Testis (tissue), 2 donors: Measurements from ENCODE around the gene SH2D3C.

Experiments used
- CTCF ChIP-seq, 3 experiments: fragments of 450-650 bp in 2 of 3; fragments of 200-600 bp in 1 of 3; sonication (generic) in 1 of 3; IDR thresholded peaks; one replicate each; pipeline ENCODE4 v1.5.1; 2016 to 2019; ENCODE audit warnings: antibody characterized with exemption in 3 of 3, mild to moderate bottlenecking in 2 of 3, moderate library complexity in 1 of 3
- POLR2A ChIP-seq: fragments of 450-650 bp; IDR thresholded peaks from one replicate; pipeline ENCODE4 v1.6.1; 2017; ENCODE audit warnings: antibody characterized with exemption, mild to moderate bottlenecking, moderate library complexity

DNA sequence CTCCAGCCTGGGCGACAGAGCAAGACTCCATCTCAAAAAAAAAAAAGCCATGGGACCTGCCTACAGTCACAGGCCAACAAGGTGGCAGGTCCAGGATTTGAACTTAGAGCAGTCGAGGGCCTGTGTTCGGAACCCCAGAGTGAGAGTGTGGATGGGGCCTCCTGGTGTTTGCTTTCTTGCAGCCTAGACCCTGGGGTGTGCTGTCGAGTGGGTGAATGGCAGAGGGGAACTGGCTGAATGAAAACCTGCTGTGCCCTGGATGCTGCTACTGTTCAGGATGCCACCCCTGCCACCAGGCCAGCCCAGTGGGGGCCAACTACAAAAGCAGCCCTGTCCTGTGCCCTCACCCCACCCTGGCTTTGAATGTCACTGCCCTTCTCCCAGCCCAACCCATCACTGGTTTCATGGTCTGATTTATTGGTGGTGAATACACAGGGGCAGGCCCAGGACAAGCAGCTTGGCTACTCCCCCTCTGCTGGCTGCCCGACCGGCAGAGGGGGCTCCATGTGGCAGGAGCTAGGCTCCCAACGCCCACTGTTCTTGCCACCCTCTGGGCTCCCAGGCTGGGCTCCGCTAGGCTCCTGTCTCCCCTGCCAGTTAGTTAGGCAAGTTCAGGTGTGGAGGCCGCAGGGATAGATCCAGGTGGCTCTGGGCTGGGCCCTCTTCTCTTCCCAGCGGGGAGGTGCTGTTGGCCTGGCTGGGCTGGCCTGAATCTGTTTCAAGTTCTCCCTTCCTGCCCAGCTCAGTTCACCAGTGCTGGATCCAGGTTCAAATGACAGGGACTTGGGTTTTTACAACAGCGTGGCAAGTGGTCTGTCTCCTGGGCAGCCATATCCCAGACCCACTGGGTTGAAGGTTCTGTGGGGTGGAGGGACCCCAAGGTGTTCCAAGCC is 36.4 kb upstream of the SH2D3C start:
- TF ChIP-seq CTCF (IDR thresholded peaks at IDR 0.05) (no peak), POLR2A (no peak)
